Neural progenitor cell (in vitro differentiated cells): ENCODE results near the gene DGKE.

ENCODE experiments used
- EZH2 ChIP-seq: fragments of 200-600 bp; sonication (generic); IDR thresholded peaks from 2 replicates; pipeline ENCODE4 v1.6.1; 2017; ENCODE audit warnings: antibody characterized with exemption, mild to moderate bottlenecking, moderate library complexity
- EZH2phosphoT487 ChIP-seq: fragments of 200-600 bp; sonication (generic); IDR thresholded peaks from 2 replicates; pipeline ENCODE4 v1.6.1; 2017; ENCODE audit warnings: antibody characterized with exemption
- TF ChIP-seq, protein P1 (sequence below): fragments of 200-600 bp; sonication (generic); IDR thresholded peaks from 2 replicates; pipeline ENCODE4 v1.5.1; 2017; ENCODE audit warnings: antibody characterized with exemption, mild to moderate bottlenecking

DNA sequence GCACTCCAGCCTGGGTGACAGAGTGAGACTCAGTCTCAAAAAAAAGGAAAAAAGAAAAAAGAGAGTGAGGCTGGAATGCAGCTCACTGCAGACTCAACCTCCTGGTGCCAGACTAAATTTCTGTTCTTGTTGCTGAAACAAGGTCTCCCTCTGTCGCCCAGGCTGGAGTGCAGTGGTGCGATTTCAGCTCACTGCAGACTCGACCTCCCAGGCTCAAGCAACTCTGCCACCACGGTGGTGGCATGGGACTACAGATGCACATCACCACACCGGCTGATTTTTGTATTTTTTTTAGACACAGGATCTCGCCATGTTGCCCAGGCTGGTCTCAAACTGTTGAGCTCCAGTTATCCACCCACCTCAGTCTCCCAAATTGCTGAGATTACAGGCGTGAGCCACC lies 45.3 kb downstream of the DGKE start:
- TF ChIP-seq, protein P1, sequence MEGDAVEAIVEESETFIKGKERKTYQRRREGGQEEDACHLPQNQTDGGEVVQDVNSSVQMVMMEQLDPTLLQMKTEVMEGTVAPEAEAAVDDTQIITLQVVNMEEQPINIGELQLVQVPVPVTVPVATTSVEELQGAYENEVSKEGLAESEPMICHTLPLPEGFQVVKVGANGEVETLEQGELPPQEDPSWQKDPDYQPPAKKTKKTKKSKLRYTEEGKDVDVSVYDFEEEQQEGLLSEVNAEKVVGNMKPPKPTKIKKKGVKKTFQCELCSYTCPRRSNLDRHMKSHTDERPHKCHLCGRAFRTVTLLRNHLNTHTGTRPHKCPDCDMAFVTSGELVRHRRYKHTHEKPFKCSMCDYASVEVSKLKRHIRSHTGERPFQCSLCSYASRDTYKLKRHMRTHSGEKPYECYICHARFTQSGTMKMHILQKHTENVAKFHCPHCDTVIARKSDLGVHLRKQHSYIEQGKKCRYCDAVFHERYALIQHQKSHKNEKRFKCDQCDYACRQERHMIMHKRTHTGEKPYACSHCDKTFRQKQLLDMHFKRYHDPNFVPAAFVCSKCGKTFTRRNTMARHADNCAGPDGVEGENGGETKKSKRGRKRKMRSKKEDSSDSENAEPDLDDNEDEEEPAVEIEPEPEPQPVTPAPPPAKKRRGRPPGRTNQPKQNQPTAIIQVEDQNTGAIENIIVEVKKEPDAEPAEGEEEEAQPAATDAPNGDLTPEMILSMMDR = no peak
- TF ChIP-seq EZH2 = no peak
- TF ChIP-seq EZH2phosphoT487 = no peak
